ENCODE results near the gene KRTAP10-10. TPM values are rescaled to one million over a fixed set of nuclear protein-coding genes. Genes with fewer than 3 reads are reported as not detected.
A peak's percentile ranks its signal among the peaks of the same experiment; 100 is the strongest.

KRTAP10-10 gene
- total and polyA plus RNA-seq, 2 of the 8 experiments (the other 6 are each of a cell fraction or from before 2014, with no cell fraction given), result not detected

DNA sequence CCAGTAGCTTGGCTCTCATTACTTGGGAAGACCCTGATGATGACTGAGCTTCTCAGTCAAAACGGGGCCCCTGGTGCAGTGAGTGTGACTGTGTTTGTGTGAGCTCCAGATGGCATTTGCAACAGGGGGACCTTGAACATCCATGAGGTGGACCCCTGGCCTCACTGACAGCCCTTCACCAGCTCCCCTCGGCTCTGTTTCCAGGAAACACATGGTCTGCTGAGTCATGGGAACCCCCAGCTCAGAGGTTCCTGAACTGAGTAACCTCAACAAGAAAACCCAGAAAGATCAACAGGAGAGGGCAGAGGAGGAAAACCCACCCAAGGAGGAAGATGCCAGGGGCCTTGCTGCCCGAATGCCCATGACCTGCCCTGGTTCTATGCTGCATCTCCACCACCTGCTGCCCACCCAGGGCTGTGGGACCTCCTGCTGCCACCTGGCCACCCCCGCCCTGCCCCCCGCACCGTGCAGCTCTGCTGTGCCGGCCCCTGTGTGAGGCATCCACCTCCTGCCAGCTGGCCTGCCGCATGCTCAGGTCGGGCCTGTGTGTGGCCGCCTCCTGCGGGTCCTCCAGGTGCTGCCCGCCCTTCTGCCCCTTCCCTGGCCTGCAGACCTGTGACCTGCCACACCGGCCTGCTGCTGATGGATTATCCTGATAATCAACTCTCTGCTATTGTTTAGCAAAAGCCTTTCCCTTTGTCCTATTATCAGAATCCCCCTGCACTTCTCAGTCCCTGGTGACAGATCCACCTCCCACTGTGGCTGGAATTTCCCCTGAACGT lies 49.0 kb downstream of the KRTAP10-10 start:
- DNase-seq (ENCODE audit: low read depth in 1 of 2, low spot score in 2 of 2) (no peak), FAIRE-seq (no peak)
- Histone ChIP-seq H3K23ac (ENCODE audit: insufficient read length) (no peak overlapping the region), H3K9me3 (ENCODE audit: insufficient read depth in 2 of 2, low read depth in 1 of 2, low read length in 1 of 2) (no peaks in the 10 kb centered on the region), H4K91ac (replicated peaks; ENCODE audit: insufficient read length, low read length) (no peak overlapping the region), H2AK5ac (ENCODE audit: low read depth, low read length) (peak overlapping the region; percentile 69), H2BK12ac (ENCODE audit: low read depth, low read length) (0 out of 2 replicates have a peak overlapping the region, but pooled peaks have one; percentile 68), H4K20me1 (replicated peaks in 1 of 2; ENCODE audit: control insufficient read depth in 1 of 2, insufficient read depth in 2 of 2, low read length in 2 of 2) (no peaks in the 10 kb centered on the region), H3K4me3 (ENCODE audit: extremely low read depth in 1 of 4, insufficient read depth in 2 of 4, low read depth in 3 of 4, low read length in 4 of 4) (no peak overlapping the region), H2BK20ac (ENCODE audit: low read length) (no peak overlapping the region), H4K5ac (ENCODE audit: insufficient read length, low read depth, low read length) (no peak overlapping the region), H3K79me1 (ENCODE audit: low read depth, low read length) (no peaks in the 10 kb centered on the region), H3K4me1 (replicated peaks in 1 of 4; ENCODE audit: control insufficient read depth in 3 of 4, insufficient read depth in 4 of 4, low read length in 3 of 4) (peaks cover 5 to 11% (median 9%) of the 10 kb centered on the region in 4 experiments), H3K36me3 (ENCODE audit: control insufficient read depth in 2 of 4, insufficient read depth in 4 of 4, low read length in 3 of 4) (no peaks in the 10 kb centered on the region), H2BK15ac (ENCODE audit: low read length) (no peak overlapping the region), H3K27me3 (replicated peaks in 1 of 4; ENCODE audit: control insufficient read depth in 3 of 4, extremely low read depth in 1 of 4, insufficient read depth in 3 of 4, low read length in 3 of 4) (no peaks in the 10 kb centered on the region), H3K14ac (ENCODE audit: insufficient read length) (no peak overlapping the region), H3K79me2 (ENCODE audit: control insufficient read depth in 1 of 2, insufficient read depth in 2 of 2, low read length in 2 of 2) (no peaks in the 10 kb centered on the region), H3K9ac (replicated peaks in 1 of 4; ENCODE audit: extremely low read depth in 1 of 4, low read depth in 3 of 4, low read length in 3 of 4) (no peak overlapping the region), H4K8ac (ENCODE audit: extremely low read depth, insufficient read depth, low read length) (no peak overlapping the region), H3K4me2 (ENCODE audit: insufficient read depth in 1 of 2, low read depth in 2 of 2, low read length in 2 of 2) (peak overlapping the region; percentile 16 to 37; a peak in 2 of 4 replicates), H3K23me2 (ENCODE audit: low read depth, low read length) (no peaks in the 10 kb centered on the region), H2AFZ (ENCODE audit: low read length) (no peak overlapping the region), H2BK120ac (replicated peaks; ENCODE audit: low read depth, low read length) (peak overlapping the region; percentile 7), H3K4ac (replicated peaks; ENCODE audit: insufficient read length, low read depth, low read length) (no peak overlapping the region), H3K56ac (replicated peaks; ENCODE audit: insufficient read length, low read depth, low read length) (no peak overlapping the region), H3K18ac (ENCODE audit: extremely low read depth, low read length) (no peak overlapping the region; the same call in 1 of the 2 replicates), H3K27ac (ENCODE audit: low read depth, low read length) (no peak overlapping the region), H2BK5ac (ENCODE audit: low read depth, low read length) (peak overlapping the region; percentile 78; the same call in 1 of the 2 replicates)
- ChIA-PET POLR2A (ENCODE audit: partially characterized antibody) (interaction anchor here (0.8 to 1.0 kb wide), 2 partner anchors 12 to 39 kb away, joined by 3 to 4 read pairs; no protein-coding TSS in a partner anchor), CTCF (ENCODE audit: partially characterized antibody) (interaction anchor here (0.7 to 2.5 kb wide), 10 partner anchors 10 to 137 kb away, joined by 3 to 13 read pairs (median 3); partner anchors contain the start of genes KRTAP10-12 and KRTAP10-9)
- 35% methylated on average over 11 of the region's 14 CpGs; no CpG with 5 or more reads in 1 of the 2 experiments for WGBS, 2 experiments (ENCODE audit: extremely low coverage in 1 of 2, insufficient coverage in 1 of 2, insufficient read length in 1 of 2, insufficient replicate concordance in 2 of 2, low coverage in 1 of 2, low lambda C conversion rate in 2 of 2, missing lambda C conversion rate in 1 of 2)
- TF ChIP-seq MAX (IDR thresholded peaks at IDR 0.05) (peak; percentile 91), SP1 (IDR thresholded peaks at IDR 0.05; ENCODE audit: low read depth, low read length) (no peak), RAD21 (IDR thresholded peaks at IDR 0.05 in 1 of 2, conservative IDR thresholded peaks at IDR 0.05 in 1 of 2; ENCODE audit: low read depth in 2 of 2, low read length in 2 of 2) (peak; percentile 12 to 36; a peak in 2 of 4 replicates), SP2 (IDR thresholded peaks at IDR 0.05; ENCODE audit: low read length) (no peak), JUN (IDR thresholded peaks at IDR 0.05; ENCODE audit: low read depth, low read length) (no peak), E2F6 (IDR thresholded peaks at IDR 0.05) (peak; percentile 89), TAF1 (IDR thresholded peaks at IDR 0.05; ENCODE audit: low read depth, low read length) (no peak)
- TF ChIP-seq, protein P1, sequence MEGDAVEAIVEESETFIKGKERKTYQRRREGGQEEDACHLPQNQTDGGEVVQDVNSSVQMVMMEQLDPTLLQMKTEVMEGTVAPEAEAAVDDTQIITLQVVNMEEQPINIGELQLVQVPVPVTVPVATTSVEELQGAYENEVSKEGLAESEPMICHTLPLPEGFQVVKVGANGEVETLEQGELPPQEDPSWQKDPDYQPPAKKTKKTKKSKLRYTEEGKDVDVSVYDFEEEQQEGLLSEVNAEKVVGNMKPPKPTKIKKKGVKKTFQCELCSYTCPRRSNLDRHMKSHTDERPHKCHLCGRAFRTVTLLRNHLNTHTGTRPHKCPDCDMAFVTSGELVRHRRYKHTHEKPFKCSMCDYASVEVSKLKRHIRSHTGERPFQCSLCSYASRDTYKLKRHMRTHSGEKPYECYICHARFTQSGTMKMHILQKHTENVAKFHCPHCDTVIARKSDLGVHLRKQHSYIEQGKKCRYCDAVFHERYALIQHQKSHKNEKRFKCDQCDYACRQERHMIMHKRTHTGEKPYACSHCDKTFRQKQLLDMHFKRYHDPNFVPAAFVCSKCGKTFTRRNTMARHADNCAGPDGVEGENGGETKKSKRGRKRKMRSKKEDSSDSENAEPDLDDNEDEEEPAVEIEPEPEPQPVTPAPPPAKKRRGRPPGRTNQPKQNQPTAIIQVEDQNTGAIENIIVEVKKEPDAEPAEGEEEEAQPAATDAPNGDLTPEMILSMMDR (IDR thresholded peaks at IDR 0.05; ENCODE audit: control extremely low read depth in 1 of 3, insufficient read depth in 1 of 3, low read depth in 1 of 3, low read length in 3 of 3), result peak; percentile 9 to 31 (median 17); a peak in 3 of 4 replicates

Data from H1 (cell line).